WTC11 (cell line): ENCODE measurements around the gene TCF12. TPM values are rescaled to one million over a fixed set of nuclear protein-coding genes. Genes with fewer than 3 reads are reported as not detected.

Experiments
- ATAC-seq: fragments of 200-7000 bp; cut with Tn5 transposase; 2 replicates; pipeline ENCODE4 v1.10.0; 2021; ENCODE audit warnings: mild to moderate bottlenecking, moderate library complexity
- CTCF ChIA-PET: fragments of 300-600 bp; sonication (Branson Sonifier 250); formaldehyde crosslinking; loops from one replicate; lab custom pipeline; 2021; ENCODE audit warnings: antibody characterized with exemption; lab: Charles Lee
- POLR2A ChIA-PET: fragments of 350-600 bp; sonication (Branson Sonifier 250); formaldehyde crosslinking; loops from one replicate; lab custom pipeline; 2021; ENCODE audit warnings: antibody characterized with exemption; lab: Charles Lee
- DNase-seq: peaks from one replicate; pipeline ENCODE4 v3.0.0; 2021; ENCODE audit warnings: low spot score
- H3K27ac Mint-ChIP-seq: 2 replicates; pipeline ENCODE4 v1.8.0; 2021; ENCODE audit warnings: mixed read lengths
- H3K27me3 Mint-ChIP-seq: 2 replicates; pipeline ENCODE4 v1.8.0; 2021; ENCODE audit warnings: low read depth, mild to moderate bottlenecking, moderate library complexity, mixed read lengths
- H3K36me3 Mint-ChIP-seq: 2 replicates; pipeline ENCODE4 v1.8.0; 2021; ENCODE audit warnings: mixed read lengths
- H3K4me1 Mint-ChIP-seq: 2 replicates; pipeline ENCODE4 v1.8.0; 2022; ENCODE audit warnings: mixed read lengths
- H3K4me3 Mint-ChIP-seq: 2 replicates; pipeline ENCODE4 v1.8.0; 2021; ENCODE audit warnings: mild to moderate bottlenecking, moderate library complexity, mixed read lengths
- H3K9me3 Mint-ChIP-seq: 2 replicates; pipeline ENCODE4 v1.8.0; 2021; ENCODE audit warnings: mixed read lengths
- ATF2 ChIP-seq: sonication (generic); formaldehyde crosslinking; IDR thresholded peaks from 2 replicates; pipeline ENCODE4 v1.8.1; 2022; ENCODE audit warnings: low read depth, missing genetic modification reagents, borderline replicate concordance
- CBFB ChIP-seq: sonication (generic); formaldehyde crosslinking; IDR thresholded peaks from 2 replicates; pipeline ENCODE4 v1.8.1; 2022; ENCODE audit warnings: mild to moderate bottlenecking, low read depth, missing genetic modification reagents
- CDX4 ChIP-seq: fragments of 250-450 bp; sonication (Bioruptor Pico); IDR thresholded peaks from 2 replicates; pipeline ENCODE4 v1.9.0; 2021; ENCODE audit warnings: moderate library complexity, mild to moderate bottlenecking, inconsistent platforms, borderline replicate concordance
- E2F4 ChIP-seq: sonication (generic); formaldehyde crosslinking; IDR thresholded peaks from 2 replicates; pipeline ENCODE4 v1.8.1; 2022; ENCODE audit warnings: low read depth, mild to moderate bottlenecking, moderate library complexity, missing genetic modification reagents, borderline replicate concordance
- ELF4 ChIP-seq: sonication (generic); formaldehyde crosslinking; IDR thresholded peaks from 2 replicates; pipeline ENCODE4 v1.8.1; 2022; ENCODE audit warnings: low read depth, mild to moderate bottlenecking, moderate library complexity, missing genetic modification reagents
- FOXP1 ChIP-seq: sonication (generic); formaldehyde crosslinking; IDR thresholded peaks from 2 replicates; pipeline ENCODE4 v1.8.0; 2022; ENCODE audit warnings: missing genetic modification reagents, mild to moderate bottlenecking, moderate library complexity, borderline replicate concordance
- IRF1 ChIP-seq: sonication (generic); formaldehyde crosslinking; IDR thresholded peaks from 2 replicates; pipeline ENCODE4 v1.8.0; 2023; ENCODE audit warnings: missing genetic modification reagents
- MXD4 ChIP-seq: fragments of 250-450 bp; sonication (Bioruptor Pico); IDR thresholded peaks from 2 replicates; pipeline ENCODE4 v1.8.0; 2021; ENCODE audit warnings: mild to moderate bottlenecking, moderate library complexity, borderline replicate concordance
- PRDM15 ChIP-seq: sonication (generic); formaldehyde crosslinking; IDR thresholded peaks from 2 replicates; pipeline ENCODE4 v1.8.0; 2022; ENCODE audit warnings: missing genetic modification reagents
- SP1 ChIP-seq: sonication (generic); formaldehyde crosslinking; conservative IDR thresholded peaks from 2 replicates; pipeline ENCODE4 v1.8.1; 2022; ENCODE audit warnings: missing genetic modification reagents
- TEAD1 ChIP-seq: sonication (generic); formaldehyde crosslinking; IDR thresholded peaks from 2 replicates; pipeline ENCODE4 v1.8.0; 2022; ENCODE audit warnings: mild to moderate bottlenecking, missing genetic modification reagents
- USF2 ChIP-seq: sonication (generic); formaldehyde crosslinking; IDR thresholded peaks from 2 replicates; pipeline ENCODE4 v1.8.1; 2023; ENCODE audit warnings: mild to moderate bottlenecking, missing genetic modification reagents, moderate library complexity
- ZBTB21 ChIP-seq: sonication (generic); formaldehyde crosslinking; IDR thresholded peaks from 2 replicates; pipeline ENCODE4 v1.8.1; 2023; ENCODE audit warnings: mild to moderate bottlenecking, missing genetic modification reagents, borderline replicate concordance
- ZMAT4 ChIP-seq: fragments of 250-450 bp; sonication (Bioruptor Pico); IDR thresholded peaks from 2 replicates; pipeline ENCODE4 v1.9.0; 2021; ENCODE audit warnings: mild to moderate bottlenecking
- ZNF138 ChIP-seq: sonication (generic); formaldehyde crosslinking; conservative IDR thresholded peaks from 2 replicates; pipeline ENCODE4 v1.8.1; 2022; ENCODE audit warnings: mild to moderate bottlenecking, moderate library complexity, missing genetic modification reagents
- ZNF232 ChIP-seq: sonication (generic); formaldehyde crosslinking; IDR thresholded peaks from 2 replicates; pipeline ENCODE4 v1.8.0; 2022; ENCODE audit warnings: mild to moderate bottlenecking, missing genetic modification reagents
- ZNF416 ChIP-seq: fragments of 250-450 bp; sonication (Bioruptor Pico); IDR thresholded peaks from 2 replicates; pipeline ENCODE4 v1.9.0; 2021; ENCODE audit warnings: mild to moderate bottlenecking, inconsistent platforms
- ZNF425 ChIP-seq: fragments of 250-450 bp; sonication (Bioruptor Pico); conservative IDR thresholded peaks from 2 replicates; pipeline ENCODE4 v1.9.0; 2021; ENCODE audit warnings: mild to moderate bottlenecking
- ZSCAN18 ChIP-seq: fragments of 250-450 bp; sonication (Bioruptor Pico); IDR thresholded peaks from 2 replicates; pipeline ENCODE4 v2.1.2; 2022; ENCODE audit warnings: mild to moderate bottlenecking, moderate library complexity
- total RNA-seq: library from RNA; stranded (reverse); gene quantifications from 3 replicates; pipeline ENCODE4 v1.2.3, GENCODE V29; 2021

TCF12 gene
- total RNA-seq, 1 experiment from 2014 or later: 73.2 TPM

- TF ChIP-seq PRDM15 (CRISPR knock-in tag) (no peak), ZMAT4 (CRISPR knock-in tag) (no peak)
- TF ChIP-seq, all 79 proteins: peak for 0
Observed at GRCh38 chr15:56887782-56888438, 30.5 kb upstream of the TCF12 start (continued).

- CTCF ChIA-PET: interaction anchor here (0.7 kb wide), 1 partner anchor 727 kb away, joined by 4 read pairs; no protein-coding TSS in a partner anchor
- Mint-ChIP-seq H3K27me3 (peaks cover 48% of the 10 kb centered on the region), H3K4me3 (no peak overlapping the region), H3K9me3 (no peaks in the 10 kb centered on the region)
- DNase-seq: no peak
- no peak for ATAC-seq
- TF ChIP-seq ZSCAN18 (CRISPR knock-in tag) (no peak), ZBTB21 (CRISPR knock-in tag) (no peak), ATF2 (CRISPR knock-in tag) (no peak), ZNF416 (CRISPR knock-in tag) (no peak), FOXP1 (no peak), IRF1 (no peak), E2F4 (no peak), USF2 (CRISPR knock-in tag) (no peak), SP1 (CRISPR knock-in tag) (no peak), CBFB (CRISPR knock-in tag) (no peak), ELF4 (CRISPR knock-in tag) (no peak), ZNF232 (CRISPR knock-in tag) (no peak), CDX4 (CRISPR knock-in tag) (no peak), TEAD1 (no peak), MXD4 (CRISPR knock-in tag) (no peak), ZNF138 (CRISPR knock-in tag) (no peak), ZNF425 (CRISPR knock-in tag) (no peak)
- TF ChIP-seq, all 79 proteins: peak for 0
- Mint-ChIP-seq H3K27ac (no peak overlapping the region; the same call in 1 of the 2 replicates), H3K36me3 (no peaks in the 10 kb centered on the region), H3K4me1 (peaks cover 29% of the 10 kb centered on the region)
- POLR2A ChIA-PET: no interaction called here
Observed at GRCh38 chr15:56890038-56890437, 28.4 kb upstream of the TCF12 start.
